GM12873 (cell line): Measurements from ENCODE around the gene RIC3.

Experiments
- CTCF ChIP-seq: IDR thresholded peaks from 2 replicates; pipeline ENCODE4 v1.5.1; 2012; ENCODE audit warnings: low read depth, mild to moderate bottlenecking, moderate library complexity, low read length, control low read depth; ENCODE audit not compliant: insufficient read depth; ENCODE audit errors: missing control alignments

RIC3 gene

GRCh38 chr11:8202516-8203413 is 33.9 kb upstream of the RIC3 start:
- TF ChIP-seq CTCF: no peak

GRCh38 chr11:8201644-8202365 is 33.0 kb upstream of the RIC3 start:
- TF ChIP-seq CTCF: no peak

GRCh38 chr11:8199676-8200075 is 30.9 kb upstream of the RIC3 start:
- no peak for TF ChIP-seq CTCF

- TF ChIP-seq CTCF: no peak
Measured at GRCh38 chr11:8196749-8197148, 27.9 kb upstream of the RIC3 start.

GRCh38 chr11:8194956-8195355 is 26.1 kb upstream of the RIC3 start:
- no peak for TF ChIP-seq CTCF

GRCh38 chr11:8192896-8193209 is 24.0 kb upstream of the RIC3 start:
- TF ChIP-seq CTCF: no peak
